Kidney epithelial cell (primary cell): ENCODE data around the gene FABP7. TPM values are rescaled to one million over a fixed set of nuclear protein-coding genes. Genes with fewer than 3 reads are reported as not detected.
"Not testable (repeated sequence)": the region's sequence is repeated elsewhere in the genome, so short reads cannot be mapped to it uniquely, and the experiment has no call there.

Experiments
- DNase-seq: peaks from one replicate; pipeline ENCODE4 v3.0.0-alpha.2; 2010; ENCODE audit warnings: low read depth
- H3K27me3 ChIP-seq: 2 replicates; pipeline ENCODE4 v1.6.0; 2011; ENCODE audit warnings: low read length; ENCODE audit not compliant: control insufficient read depth, insufficient read depth
- H3K36me3 ChIP-seq: 2 replicates; pipeline ENCODE4 v1.5.1; 2011; ENCODE audit warnings: low read length; ENCODE audit not compliant: control insufficient read depth, insufficient read depth
- H3K4me3 ChIP-seq: 2 replicates; pipeline ENCODE4 v1.5.1; 2011; ENCODE audit warnings: low read depth, mild to moderate bottlenecking, control low read depth, low read length
- CTCF ChIP-seq: IDR thresholded peaks from 2 replicates; pipeline ENCODE4 v1.5.1; 2011; ENCODE audit warnings: mild to moderate bottlenecking, moderate library complexity, low read length, control low read depth, inconsistent platforms; ENCODE audit not compliant: insufficient read depth, poor library complexity, severe bottlenecking
- total RNA-seq: library from RNA; depleted of rRNA; stranded (reverse); fragments of >200 nt; gene quantifications from 2 replicates; pipeline ENCODE4 v1.2.3, GENCODE V29; 2015

Gene FABP7
- total RNA-seq, 1 donor from 2014 or later, result not detected

GRCh38 chr6:122746688-122747087 is 32.8 kb upstream of the FABP7 start:
- H3K36me3 ChIP-seq, result no peaks in the 10 kb centered on the region
- no peaks in the 10 kb centered on the region for H3K27me3 ChIP-seq
- TF ChIP-seq CTCF, result no peak
- no peak for DNase-seq
- H3K4me3 ChIP-seq, result no peak overlapping the region

- TF ChIP-seq CTCF, result no peak
- no peaks in the 10 kb centered on the region for H3K27me3 ChIP-seq
- H3K36me3 ChIP-seq, result no peaks in the 10 kb centered on the region
- DNase-seq, result no peak
- no peak overlapping the region for H3K4me3 ChIP-seq
Measured at GRCh38 chr6:122747573-122747972, 31.9 kb upstream of the FABP7 start.

- H3K27me3 ChIP-seq, DNase-seq, H3K4me3 ChIP-seq, H3K36me3 ChIP-seq: not testable (repeated sequence)
Measured at GRCh38 chr6:122748945-122749344, 30.6 kb upstream of the FABP7 start.

GRCh38 chr6:122749451-122750050 is 30.0 kb upstream of the FABP7 start:
- Histone ChIP-seq H3K27me3 (no peaks in the 10 kb centered on the region), H3K36me3 (no peaks in the 10 kb centered on the region), H3K4me3 (no peak overlapping the region)
- no peak for TF ChIP-seq CTCF
- no peak for DNase-seq

GRCh38 chr6:122751326-122751725 is 28.2 kb upstream of the FABP7 start:
- TF ChIP-seq CTCF, result no peak
- DNase-seq, result no peak
- H3K36me3 ChIP-seq, result no peaks in the 10 kb centered on the region
- no peaks in the 10 kb centered on the region for H3K27me3 ChIP-seq
- H3K4me3 ChIP-seq, result no peak overlapping the region

- no peak for DNase-seq
- Histone ChIP-seq H3K36me3 (no peaks in the 10 kb centered on the region), H3K27me3 (no peaks in the 10 kb centered on the region), H3K4me3 (no peak overlapping the region)
- no peak for TF ChIP-seq CTCF
Measured at GRCh38 chr6:122752459-122752858, 27.1 kb upstream of the FABP7 start.
